Thyroid gland (tissue), 4 donors: ENCODE data around the gene MTCH1.

ENCODE experiments used
- POLR2A ChIP-seq, 2 donors: fragments of 450-650 bp; IDR thresholded peaks; one replicate each; pipeline ENCODE4 v1.6.1; 2017; ENCODE audit warnings: antibody characterized with exemption in 2 of 2, mild to moderate bottlenecking in 2 of 2, moderate library complexity in 1 of 2
- TF ChIP-seq, protein P1 (sequence below), 6 experiments: fragments of 200-600 bp in 3 of 6; fragments of 450-650 bp in 3 of 6; sonication (generic) in 3 of 6; IDR thresholded peaks; one replicate each; pipeline ENCODE4 v1.5.1; 2016 to 2019; ENCODE audit warnings: antibody characterized with exemption in 6 of 6, mild to moderate bottlenecking in 2 of 6, inconsistent platforms in 1 of 6, moderate library complexity in 1 of 6

DNA sequence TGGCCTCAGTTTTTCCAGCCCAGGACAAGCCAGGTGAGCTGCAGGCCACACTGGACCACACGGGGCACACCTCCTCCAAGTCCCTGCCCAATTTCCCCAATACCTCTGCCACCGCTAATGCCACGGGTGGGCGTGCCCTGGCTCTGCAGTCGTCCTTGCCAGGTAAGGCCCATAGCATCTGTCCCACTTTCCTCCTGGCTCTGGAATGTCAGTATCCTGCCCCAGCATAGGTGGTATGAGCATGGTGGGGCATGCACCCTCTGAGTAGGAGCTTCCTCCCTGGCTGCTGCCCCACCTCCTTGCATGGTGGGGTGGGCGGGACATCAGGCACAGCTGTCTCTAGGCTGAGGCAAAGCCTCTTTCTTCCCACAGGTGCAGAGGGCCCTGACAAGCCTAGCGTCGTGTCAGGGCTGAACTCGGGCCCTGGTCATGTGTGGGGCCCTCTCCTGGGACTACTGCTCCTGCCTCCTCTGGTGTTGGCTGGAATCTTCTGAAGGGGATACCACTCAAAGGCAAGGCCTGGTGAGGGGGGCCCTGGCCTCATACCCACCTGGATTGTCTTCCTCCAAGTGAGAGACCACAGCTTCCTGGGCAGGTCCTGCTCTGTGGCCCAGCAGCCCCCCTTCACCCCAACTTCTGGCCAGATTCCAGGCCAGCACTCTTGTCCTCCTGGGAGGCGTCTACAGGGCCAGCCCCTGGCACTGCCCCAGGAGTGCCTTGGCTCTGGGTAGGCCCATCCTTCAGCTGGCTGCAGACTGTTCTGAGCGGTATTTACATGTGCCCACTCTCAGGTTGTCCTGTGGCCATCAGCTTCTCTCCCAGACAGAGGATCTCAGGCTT, 22.3 kb downstream of the MTCH1 start:
- TF ChIP-seq, protein P1, sequence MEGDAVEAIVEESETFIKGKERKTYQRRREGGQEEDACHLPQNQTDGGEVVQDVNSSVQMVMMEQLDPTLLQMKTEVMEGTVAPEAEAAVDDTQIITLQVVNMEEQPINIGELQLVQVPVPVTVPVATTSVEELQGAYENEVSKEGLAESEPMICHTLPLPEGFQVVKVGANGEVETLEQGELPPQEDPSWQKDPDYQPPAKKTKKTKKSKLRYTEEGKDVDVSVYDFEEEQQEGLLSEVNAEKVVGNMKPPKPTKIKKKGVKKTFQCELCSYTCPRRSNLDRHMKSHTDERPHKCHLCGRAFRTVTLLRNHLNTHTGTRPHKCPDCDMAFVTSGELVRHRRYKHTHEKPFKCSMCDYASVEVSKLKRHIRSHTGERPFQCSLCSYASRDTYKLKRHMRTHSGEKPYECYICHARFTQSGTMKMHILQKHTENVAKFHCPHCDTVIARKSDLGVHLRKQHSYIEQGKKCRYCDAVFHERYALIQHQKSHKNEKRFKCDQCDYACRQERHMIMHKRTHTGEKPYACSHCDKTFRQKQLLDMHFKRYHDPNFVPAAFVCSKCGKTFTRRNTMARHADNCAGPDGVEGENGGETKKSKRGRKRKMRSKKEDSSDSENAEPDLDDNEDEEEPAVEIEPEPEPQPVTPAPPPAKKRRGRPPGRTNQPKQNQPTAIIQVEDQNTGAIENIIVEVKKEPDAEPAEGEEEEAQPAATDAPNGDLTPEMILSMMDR (IDR thresholded peaks at IDR 0.05): no peak
- TF ChIP-seq POLR2A (IDR thresholded peaks at IDR 0.05): no peak
